HG03045 (cell line): ENCODE data around the gene CDC14A.

Experiments
- ATAC-seq: cut with Tn5 transposase; IDR thresholded peaks from one replicate; pipeline ENCODE4 v1.9.1; 2021; ENCODE audit warnings: mild to moderate bottlenecking, moderate library complexity; ENCODE audit not compliant: unreplicated experiment

The CDC14A gene

GRCh38 chr1:100565937-100566699 lies 213.8 kb downstream of the CDC14A start:
- ATAC-seq: no peak

GRCh38 chr1:100567062-100567461 lies 214.8 kb downstream of the CDC14A start:
- ATAC-seq: no peak
